Hypothalamus (tissue), 51 donors: ENCODE measurements around the gene SDHA.
"Not testable (repeated sequence)": the region's sequence is repeated elsewhere in the genome, so short reads cannot be mapped to it uniquely, and the experiment has no call there.

Experiments used
- DNase-seq, 51 donors: peaks; one replicate each; lab custom pipeline; 2025; lab: John Stamatoyannopoulos, UW

SDHA gene

DNA sequence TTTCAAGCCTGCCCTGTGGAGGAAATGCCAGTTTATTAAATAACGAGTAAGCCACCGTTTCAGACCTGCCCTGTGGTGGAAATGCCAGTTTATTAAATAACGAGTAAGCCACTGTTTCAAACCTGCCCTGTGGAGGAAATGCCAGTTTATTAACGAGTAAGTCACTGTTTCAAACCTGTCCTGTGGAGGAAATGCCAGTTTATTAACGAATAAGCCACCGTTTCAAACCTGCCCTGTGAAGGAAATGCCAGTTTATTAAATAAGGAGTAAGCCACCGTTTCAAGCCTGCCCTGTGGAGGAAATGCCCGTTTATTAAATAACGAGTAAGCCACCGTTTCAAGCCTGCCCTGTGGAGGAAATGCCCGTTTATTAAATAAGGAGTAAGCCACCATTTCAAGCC lies 33.9 kb downstream of the SDHA start:
- DNase-seq: not testable (repeated sequence)

- no peak for DNase-seq
Measured at GRCh38 chr5:252546-252945, 34.4 kb downstream of the SDHA start.

DNA sequence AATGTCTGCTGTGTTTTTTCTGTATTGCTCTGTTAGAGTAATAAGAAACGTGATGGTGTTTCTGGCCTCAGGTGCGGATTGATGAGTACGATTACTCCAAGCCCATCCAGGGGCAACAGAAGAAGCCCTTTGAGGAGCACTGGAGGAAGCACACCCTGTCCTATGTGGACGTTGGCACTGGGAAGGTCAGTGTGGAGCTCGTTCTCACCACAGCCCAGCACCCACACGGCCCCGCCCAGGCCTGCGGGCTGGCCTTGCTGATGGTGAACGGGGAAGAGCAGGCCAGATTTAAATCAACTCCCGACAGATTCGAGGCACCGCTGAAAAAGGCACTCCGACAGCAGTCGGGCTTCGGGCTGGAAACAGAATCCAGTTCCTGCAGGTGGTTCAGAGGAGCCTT lies 36.2 kb downstream of the SDHA start:
- not testable (repeated sequence) for DNase-seq

DNA sequence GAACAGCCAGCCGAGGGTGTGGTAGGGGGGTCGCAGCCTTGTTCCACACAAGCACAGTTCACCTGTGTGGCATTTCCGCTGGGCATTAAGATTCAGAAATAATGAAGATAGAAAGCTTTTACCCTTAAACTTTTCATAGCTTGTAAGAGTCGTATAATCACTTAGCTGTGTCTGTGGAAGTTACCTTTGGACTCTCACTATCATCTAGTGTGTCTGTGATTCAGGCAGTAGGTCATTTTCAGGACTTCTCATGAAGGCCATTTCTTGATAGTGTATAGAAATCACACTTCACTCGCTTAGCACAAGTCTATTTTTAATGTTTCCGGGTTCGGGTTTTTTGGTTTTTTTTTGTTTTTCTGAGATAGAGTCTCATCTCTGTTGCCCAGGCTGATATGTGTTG lies 37.0 kb downstream of the SDHA start:
- DNase-seq: not testable (repeated sequence)

GRCh38 chr5:256347-256746 lies 38.2 kb downstream of the SDHA start:
- DNase-seq: not testable (repeated sequence)

GRCh38 chr5:257148-257547 lies 39.0 kb downstream of the SDHA start:
- no peak for DNase-seq

GRCh38 chr5:263275-263974 lies 45.3 kb downstream of the SDHA start:
- not testable (repeated sequence) for DNase-seq

- DNase-seq: no peak
Measured at GRCh38 chr5:264338-264737, 46.2 kb downstream of the SDHA start.

GRCh38 chr5:266311-267026 lies 48.3 kb downstream of the SDHA start:
- DNase-seq: not testable (repeated sequence)

DNA sequence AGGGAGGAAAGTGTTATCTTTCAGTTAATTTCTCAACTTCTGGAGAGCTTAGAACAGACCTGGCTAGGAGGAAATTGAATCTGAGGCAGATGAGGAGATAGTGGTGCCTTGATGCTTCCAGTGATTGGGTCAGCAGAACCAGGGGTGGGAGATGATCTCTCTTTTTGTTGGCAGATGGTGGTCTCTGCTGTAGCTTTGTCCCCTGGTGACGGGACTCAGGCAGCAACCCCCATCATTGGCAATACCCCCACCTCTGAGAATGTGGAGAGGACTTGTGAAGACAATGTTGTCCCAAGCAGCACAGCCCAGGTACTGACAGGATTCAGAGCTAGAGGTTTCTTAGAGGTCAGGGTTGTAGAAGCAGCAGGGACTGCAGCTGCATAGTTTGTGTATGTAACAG lies 49.6 kb downstream of the SDHA start:
- no peak for DNase-seq

- no peak for DNase-seq
Measured at GRCh38 chr5:270340-270739, 52.2 kb downstream of the SDHA start.

GRCh38 chr5:271828-272167 lies 53.7 kb downstream of the SDHA start:
- not testable (repeated sequence) for DNase-seq

DNA sequence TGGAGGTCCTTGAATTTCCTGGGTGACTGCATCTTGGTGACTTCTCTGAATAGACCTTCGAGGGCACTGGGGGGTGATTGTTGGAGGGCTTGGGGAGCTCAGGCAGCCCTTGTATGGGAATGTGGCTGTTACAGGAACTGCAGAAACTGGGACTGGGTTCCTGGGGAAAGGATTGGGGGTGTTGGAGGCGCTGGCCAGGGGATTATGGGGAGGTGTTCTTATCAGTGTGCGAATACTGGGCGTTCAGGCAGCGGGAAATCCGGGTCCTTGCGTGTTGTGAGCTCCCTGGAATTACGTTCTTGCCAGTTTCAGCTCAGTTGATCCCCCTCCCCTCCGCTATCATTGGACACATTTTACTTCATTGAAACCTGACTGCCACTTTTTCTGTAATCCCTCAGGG lies 55.0 kb downstream of the SDHA start:
- DNase-seq: not testable (repeated sequence)

- not testable (repeated sequence) for DNase-seq
Measured at GRCh38 chr5:273491-273890, 55.4 kb downstream of the SDHA start.

- not testable (repeated sequence) for DNase-seq
Measured at GRCh38 chr5:274346-274745, 56.2 kb downstream of the SDHA start.

DNA sequence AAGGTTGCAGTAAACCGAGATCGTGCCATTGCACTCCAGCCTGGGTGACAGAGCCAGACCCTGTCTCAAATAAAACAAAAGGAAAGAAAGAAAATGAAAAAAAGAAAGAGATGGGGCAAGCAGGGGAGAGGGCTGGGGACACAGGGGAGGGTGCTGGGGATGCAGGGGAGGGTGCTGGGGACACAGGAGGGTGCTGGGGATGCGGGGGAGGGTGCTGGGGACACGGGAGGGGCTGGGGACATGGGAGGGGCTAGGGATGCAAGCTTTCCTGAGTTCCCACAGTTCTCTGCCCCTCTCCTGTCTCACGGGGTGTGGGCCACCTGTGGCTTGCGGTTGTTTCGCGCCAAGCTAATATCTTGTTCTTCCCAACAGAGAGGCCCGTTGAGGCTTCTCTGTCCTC lies 60.5 kb downstream of the SDHA start:
- DNase-seq: no peak

DNA sequence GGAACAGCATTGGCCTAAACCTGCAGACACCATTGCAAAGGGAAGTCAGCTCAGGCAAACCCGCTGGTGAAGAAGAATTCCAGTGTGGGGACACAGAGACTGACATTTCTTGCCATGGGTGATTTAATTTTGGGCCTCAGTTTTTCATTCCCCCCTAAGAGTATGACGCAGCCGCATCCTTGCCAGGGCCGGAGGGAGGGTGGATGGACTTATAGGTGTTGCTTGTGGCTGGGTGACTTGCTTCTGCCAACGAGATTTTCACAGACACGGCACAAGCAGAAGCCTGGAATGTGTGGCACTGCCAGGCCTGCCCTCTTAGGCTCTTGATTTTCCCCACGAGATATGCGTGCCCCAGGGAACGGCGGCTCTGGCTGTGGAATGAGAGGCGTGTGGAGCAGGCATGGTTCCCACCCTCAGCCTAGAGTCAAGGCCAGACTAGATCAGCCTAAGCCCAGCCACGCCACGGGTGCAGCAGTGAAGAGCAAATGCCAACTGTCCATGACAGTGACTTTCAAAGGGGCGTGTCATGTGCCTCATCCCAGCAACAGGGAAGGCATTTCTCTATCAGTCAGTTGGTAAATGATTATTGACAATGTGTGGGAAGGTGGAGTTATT lies 61.0 kb downstream of the SDHA start:
- not testable (repeated sequence) for DNase-seq

DNA sequence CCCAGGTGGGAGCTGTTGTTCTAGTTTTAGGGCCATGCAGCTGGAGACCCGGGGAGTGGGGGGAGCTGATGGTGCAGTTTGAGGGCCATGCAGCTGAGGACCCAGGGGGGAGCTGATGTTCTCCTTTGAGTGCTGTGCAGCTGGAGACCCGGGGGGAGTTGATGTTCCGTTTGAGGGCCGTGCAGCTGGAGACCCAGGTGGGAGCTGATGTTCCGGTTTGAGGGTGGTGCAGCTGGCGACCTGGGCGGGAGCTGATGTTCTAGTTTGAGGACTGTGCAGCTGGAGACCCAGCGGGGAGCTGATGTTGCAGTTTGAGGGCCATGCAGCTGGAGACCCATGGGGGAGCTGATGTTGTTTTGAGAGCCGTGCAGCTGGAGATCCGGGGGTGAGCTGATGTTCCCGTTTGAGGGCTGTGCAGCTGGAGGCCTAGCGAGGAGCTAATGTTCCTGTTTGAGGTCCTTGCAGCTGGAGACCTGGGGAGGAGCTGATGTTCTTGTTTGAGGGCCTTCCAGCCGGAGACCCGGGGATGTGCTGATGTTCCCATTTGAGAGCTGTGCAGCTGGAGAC lies 68.0 kb downstream of the SDHA start:
- DNase-seq: no peak

DNA sequence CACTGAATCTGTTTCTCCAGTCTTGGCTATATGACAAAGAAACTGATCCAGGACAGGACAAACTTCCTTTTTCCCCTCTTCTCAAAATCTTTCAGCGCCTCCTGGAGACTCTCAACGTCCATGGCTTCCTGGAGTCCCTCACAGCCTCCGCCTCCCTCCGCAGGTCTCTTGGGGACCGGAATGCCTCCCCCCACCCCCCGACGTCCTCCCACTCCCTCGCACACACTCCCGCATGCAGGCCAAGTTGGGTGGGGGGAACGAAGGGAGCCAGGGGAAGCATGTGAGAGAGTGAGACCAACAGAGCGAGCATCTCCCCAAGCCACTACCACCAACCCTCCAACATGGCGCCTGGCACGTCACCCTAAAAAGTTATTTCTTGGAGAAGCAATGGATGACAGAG lies 72.1 kb downstream of the SDHA start:
- not testable (repeated sequence) for DNase-seq

DNA sequence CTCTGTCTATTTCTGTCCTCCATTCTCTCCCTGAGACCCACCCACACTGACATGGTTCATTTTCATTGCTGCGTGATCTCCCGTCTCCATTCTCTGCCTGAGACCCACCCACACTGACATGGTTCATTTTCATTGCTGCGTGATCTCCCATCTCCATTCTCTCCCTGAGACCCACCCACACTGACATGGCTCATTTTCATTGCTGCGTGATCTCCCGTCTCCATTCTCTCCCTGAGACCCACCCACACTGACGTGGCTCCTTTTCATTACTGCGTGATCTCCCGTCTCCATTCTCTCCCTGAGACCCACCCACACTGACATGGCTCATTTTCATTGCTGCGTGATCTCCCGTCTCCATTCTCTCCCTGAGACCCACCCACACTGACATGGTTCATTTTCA lies 73.2 kb downstream of the SDHA start:
- not testable (repeated sequence) for DNase-seq

DNA sequence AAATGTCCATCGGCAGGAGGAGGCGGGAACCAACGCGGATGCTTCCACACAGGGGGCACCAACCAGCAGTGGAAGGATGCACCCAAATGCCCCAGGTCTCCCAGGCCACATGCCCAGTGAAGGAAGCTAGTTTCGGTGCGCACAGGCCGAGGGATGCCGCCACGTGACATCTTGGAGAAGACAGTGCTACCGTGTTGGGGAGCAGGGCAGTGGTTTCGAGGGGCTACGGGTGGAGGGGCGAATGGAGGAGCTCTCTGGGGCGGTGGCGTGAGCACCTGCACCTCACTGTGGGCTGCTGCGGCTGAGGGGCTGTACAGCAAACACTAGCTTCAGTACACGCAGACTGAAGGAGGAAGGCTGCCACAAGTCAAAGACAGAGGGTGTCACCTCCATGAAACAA lies 76.7 kb downstream of the SDHA start:
- not testable (repeated sequence) for DNase-seq

- DNase-seq: not testable (repeated sequence)
Measured at GRCh38 chr5:296207-296606, 78.1 kb downstream of the SDHA start.
